ENCODE results near the gene ARHGAP42. TPM values are rescaled to one million over a fixed set of nuclear protein-coding genes. Genes with fewer than 3 reads are reported as not detected.
"Not testable (repeated sequence)": the region's sequence is repeated elsewhere in the genome, so short reads cannot be mapped to it uniquely, and the experiment has no call there.

Gene ARHGAP42
- total RNA-seq, 2 experiments from 2014 or later: not detected

- ChIA-PET CTCF (no interaction called here), POLR2A (no interaction called here)
- no peak overlapping the region for H3K4me3 Mint-ChIP-seq
- H3K27ac Mint-ChIP-seq: no peak overlapping the region
- no peak for DNase-seq
- H3K36me3 Mint-ChIP-seq (ENCODE audit: low read depth): no peaks in the 10 kb centered on the region
- no peaks in the 10 kb centered on the region for H3K4me1 Mint-ChIP-seq
- no peaks in the 10 kb centered on the region for H3K27me3 Mint-ChIP-seq
- H3K9me3 Mint-ChIP-seq: peaks cover 5% of the 10 kb centered on the region
Measured at GRCh38 chr11:100746448-100746847, 59.4 kb downstream of the ARHGAP42 start.

GRCh38 chr11:100748153-100748552, 61.1 kb downstream of the ARHGAP42 start:
- no peak overlapping the region for H3K27ac Mint-ChIP-seq
- H3K27me3 Mint-ChIP-seq: no peaks in the 10 kb centered on the region
- no peaks in the 10 kb centered on the region for H3K4me1 Mint-ChIP-seq
- H3K9me3 Mint-ChIP-seq: peaks cover 5% of the 10 kb centered on the region
- POLR2A ChIA-PET: no interaction called here
- H3K4me3 Mint-ChIP-seq: no peak overlapping the region
- DNase-seq: no peak
- no peaks in the 10 kb centered on the region for H3K36me3 Mint-ChIP-seq (ENCODE audit: low read depth)
- CTCF ChIA-PET: no interaction called here

GRCh38 chr11:100749887-100750565, 62.9 kb downstream of the ARHGAP42 start:
- H3K4me3 Mint-ChIP-seq; H3K27me3 Mint-ChIP-seq; CTCF ChIA-PET; H3K4me1 Mint-ChIP-seq; POLR2A ChIA-PET; H3K9me3 Mint-ChIP-seq; H3K27ac Mint-ChIP-seq; H3K36me3 Mint-ChIP-seq (ENCODE audit: low read depth); DNase-seq: not testable (repeated sequence)

GRCh38 chr11:100750566-100750891, 63.4 kb downstream of the ARHGAP42 start:
- H3K27me3 Mint-ChIP-seq; H3K4me1 Mint-ChIP-seq; DNase-seq; H3K36me3 Mint-ChIP-seq (ENCODE audit: low read depth); CTCF ChIA-PET; H3K4me3 Mint-ChIP-seq; H3K27ac Mint-ChIP-seq; POLR2A ChIA-PET; H3K9me3 Mint-ChIP-seq: not testable (repeated sequence)

GRCh38 chr11:100752371-100753171, 65.5 kb downstream of the ARHGAP42 start:
- ChIA-PET POLR2A (no interaction called here), CTCF (no interaction called here)
- H3K36me3 Mint-ChIP-seq (ENCODE audit: low read depth): no peaks in the 10 kb centered on the region
- DNase-seq: no peak
- no peaks in the 10 kb centered on the region for H3K4me1 Mint-ChIP-seq
- H3K9me3 Mint-ChIP-seq: peaks cover 8% of the 10 kb centered on the region
- H3K27me3 Mint-ChIP-seq: no peaks in the 10 kb centered on the region
- no peak overlapping the region for H3K27ac Mint-ChIP-seq
- no peak overlapping the region for H3K4me3 Mint-ChIP-seq

- ChIA-PET POLR2A (no interaction called here), CTCF (no interaction called here)
- Mint-ChIP-seq H3K4me1 (no peaks in the 10 kb centered on the region), H3K36me3 (ENCODE audit: low read depth) (no peaks in the 10 kb centered on the region), H3K9me3 (peaks cover 8% of the 10 kb centered on the region), H3K27me3 (no peaks in the 10 kb centered on the region), H3K27ac (no peak overlapping the region), H3K4me3 (no peak overlapping the region)
- DNase-seq: no peak
Measured at GRCh38 chr11:100753172-100753543, 66.1 kb downstream of the ARHGAP42 start.

GRCh38 chr11:100753571-100753970, 66.5 kb downstream of the ARHGAP42 start:
- POLR2A ChIA-PET: no interaction called here
- H3K27me3 Mint-ChIP-seq: no peaks in the 10 kb centered on the region
- H3K36me3 Mint-ChIP-seq (ENCODE audit: low read depth): no peaks in the 10 kb centered on the region
- no peaks in the 10 kb centered on the region for H3K4me1 Mint-ChIP-seq
- no peak overlapping the region for H3K27ac Mint-ChIP-seq
- CTCF ChIA-PET: no interaction called here
- H3K4me3 Mint-ChIP-seq: no peak overlapping the region
- peaks cover 8% of the 10 kb centered on the region for H3K9me3 Mint-ChIP-seq
- DNase-seq: no peak

- CTCF ChIA-PET: no interaction called here
- Mint-ChIP-seq H3K27ac (no peak overlapping the region), H3K9me3 (peaks cover 2% of the 10 kb centered on the region), H3K27me3 (no peaks in the 10 kb centered on the region), H3K36me3 (ENCODE audit: low read depth) (no peaks in the 10 kb centered on the region), H3K4me1 (no peaks in the 10 kb centered on the region), H3K4me3 (no peak overlapping the region)
- DNase-seq: no peak
- POLR2A ChIA-PET: no interaction called here
Measured at GRCh38 chr11:100756559-100756958, 69.5 kb downstream of the ARHGAP42 start.

- Mint-ChIP-seq H3K9me3 (peaks cover 2% of the 10 kb centered on the region), H3K36me3 (ENCODE audit: low read depth) (no peaks in the 10 kb centered on the region), H3K4me1 (no peaks in the 10 kb centered on the region), H3K4me3 (no peak overlapping the region), H3K27me3 (no peaks in the 10 kb centered on the region), H3K27ac (no peak overlapping the region)
- no peak for DNase-seq
- ChIA-PET CTCF (no interaction called here), POLR2A (no interaction called here)
Measured at GRCh38 chr11:100757646-100758045, 70.6 kb downstream of the ARHGAP42 start.

- no peak overlapping the region for H3K4me3 Mint-ChIP-seq
- H3K4me1 Mint-ChIP-seq: no peaks in the 10 kb centered on the region
- no peaks in the 10 kb centered on the region for H3K36me3 Mint-ChIP-seq (ENCODE audit: low read depth)
- H3K9me3 Mint-ChIP-seq: peaks cover 2% of the 10 kb centered on the region
- ChIA-PET CTCF (no interaction called here), POLR2A (no interaction called here)
- no peak for DNase-seq
- no peaks in the 10 kb centered on the region for H3K27me3 Mint-ChIP-seq
- no peak overlapping the region for H3K27ac Mint-ChIP-seq
Measured at GRCh38 chr11:100759106-100759505, 72.0 kb downstream of the ARHGAP42 start.

GRCh38 chr11:100759856-100760255, 72.8 kb downstream of the ARHGAP42 start:
- CTCF ChIA-PET: no interaction called here
- Mint-ChIP-seq H3K4me3 (no peak overlapping the region), H3K27ac (no peak overlapping the region), H3K36me3 (ENCODE audit: low read depth) (no peaks in the 10 kb centered on the region), H3K4me1 (no peaks in the 10 kb centered on the region), H3K27me3 (no peaks in the 10 kb centered on the region), H3K9me3 (peaks cover 2% of the 10 kb centered on the region)
- POLR2A ChIA-PET: no interaction called here
- no peak for DNase-seq

- POLR2A ChIA-PET: no interaction called here
- no peaks in the 10 kb centered on the region for H3K36me3 Mint-ChIP-seq (ENCODE audit: low read depth)
Measured at GRCh38 chr11:100760744-100761143, 73.7 kb downstream of the ARHGAP42 start.

GRCh38 chr11:100761841-100762240, 74.8 kb downstream of the ARHGAP42 start:
- Mint-ChIP-seq H3K27me3 (no peaks in the 10 kb centered on the region), H3K27ac (no peak overlapping the region), H3K4me1 (no peaks in the 10 kb centered on the region), H3K4me3 (no peak overlapping the region), H3K9me3 (no peaks in the 10 kb centered on the region), H3K36me3 (ENCODE audit: low read depth) (no peaks in the 10 kb centered on the region)
- ChIA-PET POLR2A (no interaction called here), CTCF (no interaction called here)
- DNase-seq: no peak

More at GRCh38 chr11:100760744-100761143, 73.7 kb downstream of the ARHGAP42 start:
- H3K27ac Mint-ChIP-seq: no peak overlapping the region
- DNase-seq: no peak
- H3K4me3 Mint-ChIP-seq: no peak overlapping the region
- H3K9me3 Mint-ChIP-seq: no peaks in the 10 kb centered on the region
- no peaks in the 10 kb centered on the region for H3K27me3 Mint-ChIP-seq
- CTCF ChIA-PET: no interaction called here
- no peaks in the 10 kb centered on the region for H3K4me1 Mint-ChIP-seq

GRCh38 chr11:100766764-100767163, 79.7 kb downstream of the ARHGAP42 start:
- no peaks in the 10 kb centered on the region for H3K36me3 Mint-ChIP-seq (ENCODE audit: low read depth)
- no peaks in the 10 kb centered on the region for H3K4me1 Mint-ChIP-seq
- H3K27ac Mint-ChIP-seq: no peak overlapping the region
- CTCF ChIA-PET: no interaction called here
- POLR2A ChIA-PET: no interaction called here
- DNase-seq: no peak
- no peak overlapping the region for H3K4me3 Mint-ChIP-seq
- H3K9me3 Mint-ChIP-seq: no peaks in the 10 kb centered on the region
- H3K27me3 Mint-ChIP-seq: no peaks in the 10 kb centered on the region

All from activated CD4-positive, alpha-beta memory T cell treated with anti-CD3 and anti-CD28 coated beads, Interleukin-2, amount 10 ng/mL, durations not matched to agents 7 days and 5 days (primary cell).